CD4-positive, alpha-beta T cell treated with Interleukin-17A for 4 hours (primary cell): Measurements from ENCODE around the gene CPNE8.
"Not testable (repeated sequence)": the region's sequence is repeated elsewhere in the genome, so short reads cannot be mapped to it uniquely, and the experiment has no call there.

ENCODE experiments used
- DNase-seq: peaks from one replicate; pipeline ENCODE4 v3.0.0-alpha.2; 2020; ENCODE audit warnings: mixed read lengths

The CPNE8 gene

GRCh38 chr12:38823314-38823713 lies 82.1 kb downstream of the CPNE8 start:
- no peak for DNase-seq

GRCh38 chr12:38817942-38818341 lies 87.4 kb downstream of the CPNE8 start:
- no peak for DNase-seq

GRCh38 chr12:38813923-38814322 lies 91.5 kb downstream of the CPNE8 start:
- no peak for DNase-seq

DNA sequence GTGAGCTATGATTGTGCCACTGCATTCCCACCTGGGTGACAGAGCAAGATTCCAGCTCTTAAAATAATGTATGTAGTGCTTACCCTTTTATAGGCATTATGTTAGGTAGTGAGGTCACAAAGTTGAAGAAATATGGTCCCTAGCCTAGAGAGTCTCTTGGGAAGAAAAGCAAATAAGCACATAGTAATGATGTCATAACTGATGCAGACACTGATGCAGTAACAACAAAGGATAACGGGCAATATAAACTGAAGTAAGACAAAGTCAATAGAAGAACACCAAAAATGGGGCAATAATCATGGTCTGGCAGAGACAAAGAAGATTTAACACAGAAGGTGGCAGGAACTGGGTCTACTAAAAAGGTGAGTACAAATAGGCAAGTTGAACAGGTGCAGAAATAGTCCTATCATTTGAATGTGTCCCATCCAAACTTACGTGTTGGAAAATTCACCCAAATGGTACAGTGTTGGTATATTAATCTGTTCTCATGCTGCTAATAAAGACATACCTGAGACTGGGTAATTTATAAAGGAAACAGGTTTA lies 93.5 kb downstream of the CPNE8 start:
- no peak for DNase-seq

DNA sequence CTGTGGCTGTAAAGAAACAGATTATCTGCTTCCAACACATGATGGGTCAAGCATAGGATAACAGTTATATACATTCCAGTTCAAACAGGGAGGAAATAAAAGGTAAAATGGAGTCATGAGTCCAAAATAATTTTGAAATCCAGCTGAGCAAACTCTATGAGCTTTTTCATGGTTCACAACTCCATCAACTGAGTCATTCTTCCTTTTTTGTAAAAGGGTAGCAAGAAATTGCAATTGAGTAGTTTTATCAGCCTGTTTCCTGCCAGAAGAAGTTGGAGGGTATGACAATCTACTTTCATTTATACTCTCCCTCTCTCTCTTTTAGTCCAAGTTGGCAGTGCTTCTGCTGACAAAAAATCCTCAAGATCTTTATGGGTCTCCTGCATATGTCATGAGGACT lies 95.6 kb downstream of the CPNE8 start:
- DNase-seq, result no peak

DNA sequence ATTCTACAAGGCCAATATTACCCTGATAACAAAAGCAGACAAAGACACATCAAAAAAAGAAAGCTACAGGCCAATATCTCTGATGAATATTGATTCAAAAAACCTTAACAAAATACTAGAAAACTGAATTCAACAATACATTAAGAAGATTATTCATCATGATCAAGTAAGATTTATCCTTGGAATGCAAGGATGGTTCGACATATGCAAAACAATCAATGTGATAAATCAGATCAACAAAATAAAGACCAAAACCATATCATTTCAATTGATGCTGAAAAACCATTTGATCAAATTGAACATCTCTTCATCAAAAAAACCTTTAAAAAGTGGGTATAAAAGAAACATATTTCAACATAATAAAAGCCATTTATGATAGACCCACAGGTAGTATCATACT lies 117.3 kb downstream of the CPNE8 start:
- DNase-seq, result no peak

GRCh38 chr12:38785381-38785780 lies 120.0 kb downstream of the CPNE8 start:
- DNase-seq, result no peak

DNA sequence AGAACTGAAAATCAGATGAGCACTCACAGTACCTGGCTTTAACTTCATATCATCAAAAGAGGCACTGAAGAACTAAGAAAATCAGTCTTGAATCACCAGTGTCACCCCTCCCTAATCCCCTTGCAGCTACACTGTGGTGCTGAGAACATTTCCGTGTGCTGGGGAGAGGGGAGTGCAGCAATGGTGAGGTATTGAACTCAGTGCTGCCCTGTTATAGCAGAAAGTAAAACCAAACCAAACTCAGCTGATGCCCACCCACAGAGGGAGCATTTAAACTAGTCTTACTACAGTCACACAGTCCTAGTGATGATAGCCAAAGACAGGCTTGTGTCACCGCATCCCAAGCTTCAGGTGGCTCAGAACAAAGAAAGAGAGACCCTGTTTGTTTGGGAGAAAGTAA lies 122.1 kb downstream of the CPNE8 start:
- no peak for DNase-seq

DNA sequence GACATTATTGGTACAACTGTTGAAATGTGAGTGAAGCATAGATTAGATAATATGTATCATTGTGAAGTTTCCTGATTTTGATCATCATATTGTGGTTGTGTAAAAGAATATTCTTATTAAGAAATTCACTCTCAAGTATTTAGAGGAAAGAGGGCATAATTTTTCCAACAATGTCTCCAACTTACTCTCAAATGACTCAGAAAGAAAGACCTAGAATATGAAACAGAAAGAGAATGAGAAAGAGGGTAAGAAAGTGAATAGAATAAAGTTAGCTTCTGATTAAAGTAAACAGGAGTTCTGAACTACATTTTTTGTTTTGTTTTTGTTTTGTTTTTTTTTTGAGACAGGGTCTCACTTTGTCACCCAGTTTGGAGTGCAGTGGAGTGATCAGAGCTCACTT lies 123.0 kb downstream of the CPNE8 start:
- DNase-seq, result no peak

DNA sequence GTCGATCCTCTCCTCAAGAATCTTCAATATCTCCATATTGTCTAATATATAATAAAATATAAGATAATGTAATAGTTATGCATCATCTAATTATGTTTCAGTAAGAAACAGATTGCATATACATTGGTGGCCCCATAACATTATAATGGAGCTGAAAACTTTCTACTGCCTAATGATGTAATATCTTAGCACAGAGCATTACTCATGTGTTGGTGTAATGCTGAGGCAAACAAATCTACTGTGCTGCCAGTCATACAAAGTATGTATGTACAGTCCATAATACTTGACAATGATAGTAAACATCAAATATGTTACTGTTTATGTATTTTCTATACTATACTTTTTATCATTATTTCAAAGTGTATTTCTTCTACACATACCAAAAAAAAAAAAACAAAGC lies 128.7 kb downstream of the CPNE8 start:
- DNase-seq, result no peak

DNA sequence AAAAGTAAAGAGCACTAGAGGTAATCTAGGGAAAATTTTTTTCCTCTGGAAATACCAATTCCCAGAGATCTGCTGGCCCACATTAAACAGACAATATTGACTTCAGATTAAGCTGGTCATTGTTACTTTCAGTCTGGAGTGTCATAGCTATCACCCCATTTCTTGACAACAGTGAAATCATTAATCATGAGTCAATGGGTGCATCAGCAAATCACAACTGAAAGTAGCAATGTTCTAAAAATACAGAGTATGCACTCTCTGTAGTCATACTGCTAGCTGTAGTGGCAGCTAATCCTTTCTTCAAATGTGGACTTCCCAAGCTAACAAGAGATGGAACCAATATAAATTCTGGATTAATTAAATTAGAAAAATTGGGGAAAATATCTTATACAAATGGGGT lies 129.9 kb downstream of the CPNE8 start:
- DNase-seq, result no peak

DNA sequence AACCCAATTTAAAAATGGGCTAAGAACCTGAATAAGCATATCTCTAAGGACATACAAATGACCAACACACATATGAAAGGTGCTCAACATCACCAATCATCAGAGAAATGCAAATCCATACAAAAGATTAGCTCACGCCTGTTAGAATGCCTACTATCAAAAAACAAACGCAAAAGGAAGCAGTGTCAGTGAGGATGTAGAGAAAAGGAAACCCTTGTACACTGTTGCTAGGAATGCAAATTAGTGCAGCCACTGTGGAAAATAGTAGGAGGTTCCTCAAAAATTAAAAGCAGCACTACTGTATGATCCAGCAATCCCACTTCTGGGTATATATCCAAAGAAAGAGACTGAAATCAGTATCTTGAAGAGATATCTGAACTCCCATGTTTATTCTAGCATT lies 133.0 kb downstream of the CPNE8 start:
- no peak for DNase-seq

GRCh38 chr12:38771871-38772270 lies 133.5 kb downstream of the CPNE8 start:
- DNase-seq, result no peak

- no peak for DNase-seq
Observed at GRCh38 chr12:38761636-38762342, 143.6 kb downstream of the CPNE8 start.

DNA sequence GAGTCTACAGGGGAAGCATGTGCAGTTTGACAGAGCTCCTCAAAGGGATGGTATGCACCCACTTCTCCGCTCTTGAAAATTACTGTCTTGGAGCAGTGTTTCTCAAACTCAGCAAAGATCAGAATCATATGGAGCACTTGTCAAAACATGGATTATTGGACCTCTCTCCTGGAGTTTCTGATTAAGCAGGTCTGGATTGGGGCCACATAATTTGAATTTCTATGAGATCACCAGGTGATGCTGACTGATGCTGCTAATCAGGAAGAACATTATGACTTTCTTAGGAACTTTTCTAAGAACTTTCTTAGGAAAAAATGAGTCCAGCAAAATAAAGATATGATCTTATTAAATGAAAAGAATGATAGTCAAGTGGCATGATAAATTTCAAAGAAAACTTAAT lies 144.3 kb downstream of the CPNE8 start:
- no peak for DNase-seq

DNA sequence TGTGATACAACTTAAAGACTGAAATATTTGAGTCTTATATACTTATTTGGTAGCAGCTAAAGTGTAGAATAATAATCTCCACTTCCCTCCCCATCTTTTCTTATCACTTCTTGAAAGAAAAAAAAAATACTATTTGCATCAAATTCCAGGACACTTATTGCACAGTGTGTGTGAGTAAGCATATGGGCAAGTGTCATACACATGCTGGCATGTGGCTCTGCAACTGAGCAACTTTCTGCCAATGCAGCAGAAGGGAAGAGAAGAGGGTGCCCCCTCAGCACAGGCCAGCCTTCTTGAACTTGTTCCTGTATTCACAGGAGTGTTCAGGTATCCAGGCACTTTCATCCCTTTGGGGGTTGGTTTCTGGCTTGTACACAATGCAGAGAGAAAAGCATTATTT lies 145.8 kb downstream of the CPNE8 start:
- DNase-seq, result no peak

DNA sequence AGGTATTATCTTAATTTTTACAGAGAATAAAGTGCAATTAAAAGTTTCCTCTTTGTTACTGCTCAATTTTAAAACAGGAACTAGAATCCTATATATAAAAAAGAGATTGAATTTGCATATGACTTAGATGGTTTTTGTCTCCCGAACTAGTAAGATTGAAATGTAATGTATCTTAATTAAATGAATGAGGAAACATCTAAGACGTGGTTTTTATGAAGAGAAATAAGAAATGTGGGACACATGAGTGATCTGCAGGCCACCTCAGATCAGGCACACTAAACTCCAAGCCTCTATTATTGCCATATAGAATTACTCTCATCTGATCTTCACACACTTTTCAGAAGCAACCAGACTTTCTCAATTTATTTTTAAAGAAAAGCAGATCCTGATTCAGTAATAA lies 158.6 kb downstream of the CPNE8 start:
- no peak for DNase-seq

DNA sequence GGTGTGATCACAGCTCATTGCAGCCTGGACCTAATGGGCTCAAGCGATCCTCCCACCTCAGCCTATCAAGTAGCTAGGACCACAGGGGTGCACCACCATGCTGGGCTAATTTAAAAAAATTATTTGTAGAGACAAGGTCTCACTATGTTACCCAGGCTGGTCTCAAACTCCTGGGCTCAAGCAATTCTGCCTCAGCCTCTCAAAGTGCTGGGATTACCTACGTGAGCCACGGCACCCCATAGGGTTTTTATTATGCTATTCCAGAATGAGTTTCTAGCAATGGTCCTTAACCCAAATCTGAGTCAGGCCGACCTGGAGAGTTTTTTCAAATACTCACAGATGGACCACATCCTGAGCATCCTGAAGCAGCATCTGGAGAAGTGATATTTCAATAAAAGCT lies 159.8 kb downstream of the CPNE8 start:
- DNase-seq, result no peak

- DNase-seq, result no peak
Observed at GRCh38 chr12:38744041-38744440, 161.3 kb downstream of the CPNE8 start.

GRCh38 chr12:38742496-38742895 lies 162.9 kb downstream of the CPNE8 start:
- DNase-seq, result not testable (repeated sequence)

- DNase-seq, result no peak
Observed at GRCh38 chr12:38736821-38737220, 168.6 kb downstream of the CPNE8 start.

- DNase-seq, result no peak
Observed at GRCh38 chr12:38732761-38733160, 172.6 kb downstream of the CPNE8 start.

DNA sequence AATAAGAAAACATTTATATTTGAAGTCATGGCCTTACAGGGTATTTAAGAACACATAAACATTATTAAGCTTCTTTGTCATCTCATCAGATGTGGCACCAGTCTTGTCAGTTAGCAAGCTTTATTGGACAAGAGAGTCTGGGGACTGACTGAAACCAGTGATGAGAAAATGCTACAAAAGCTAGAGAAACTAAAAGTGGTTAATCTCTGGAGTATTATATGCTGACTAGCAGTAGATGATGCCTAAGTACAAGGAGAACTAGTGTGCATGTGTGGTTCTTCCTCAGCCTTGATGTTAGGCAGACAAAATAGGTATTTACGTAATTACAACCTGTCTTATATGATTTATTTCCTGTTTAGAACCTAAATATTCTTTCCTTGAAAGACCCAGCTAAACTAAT lies 176.5 kb downstream of the CPNE8 start:
- DNase-seq, result no peak

- DNase-seq, result no peak
Observed at GRCh38 chr12:38721611-38722252, 183.7 kb downstream of the CPNE8 start.

DNA sequence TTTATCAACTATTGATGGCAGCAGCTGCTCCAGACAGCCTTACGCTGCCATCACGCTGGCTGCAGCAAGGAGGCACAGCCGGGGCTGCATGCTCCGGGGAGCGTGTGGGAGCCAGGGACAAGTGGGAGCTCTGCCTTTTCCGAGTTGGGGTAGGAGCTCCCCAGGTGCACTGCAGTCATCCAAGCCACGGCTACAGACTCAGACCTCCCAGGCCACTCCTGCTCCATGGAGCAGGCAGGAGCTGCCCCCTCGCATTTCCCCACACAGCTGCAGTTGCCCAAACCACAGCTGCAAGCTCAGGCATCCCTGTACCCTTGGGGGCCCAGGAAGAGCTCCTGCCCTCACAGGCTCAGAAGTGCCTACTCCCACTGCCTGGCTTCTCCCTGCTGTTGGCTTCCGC lies 184.7 kb downstream of the CPNE8 start:
- DNase-seq, result no peak
